GM21381 (cell line): ENCODE data around the gene PTPN9.
"Not testable (repeated sequence)": the region's sequence is repeated elsewhere in the genome, so short reads cannot be mapped to it uniquely, and the experiment has no call there.

ENCODE experiments used
- ATAC-seq: cut with Tn5 transposase; IDR thresholded peaks from one replicate; pipeline ENCODE4 v1.9.1; 2021; ENCODE audit warnings: mild to moderate bottlenecking, moderate library complexity; ENCODE audit not compliant: unreplicated experiment

The PTPN9 gene

DNA sequence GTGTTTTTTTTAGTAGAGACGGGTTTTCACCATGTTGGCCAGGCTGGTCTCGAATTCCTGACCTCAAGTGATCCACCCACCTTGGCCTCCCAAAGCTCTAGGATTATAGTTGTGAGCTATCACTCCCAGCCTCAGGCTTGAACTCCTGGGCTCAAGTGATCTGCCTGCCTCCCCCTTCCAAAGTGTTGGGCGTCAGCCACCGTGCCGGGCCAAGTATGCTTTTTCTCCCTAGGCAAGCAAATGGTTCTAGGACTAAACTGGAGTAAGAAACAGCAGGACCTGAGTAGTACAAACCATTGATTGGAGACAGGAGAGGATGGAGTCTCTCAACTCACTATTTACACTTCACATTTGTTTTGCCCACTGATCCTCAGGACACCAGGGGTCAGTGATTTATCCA, 4.6 kb upstream of the PTPN9 start:
- ATAC-seq: no peak

DNA sequence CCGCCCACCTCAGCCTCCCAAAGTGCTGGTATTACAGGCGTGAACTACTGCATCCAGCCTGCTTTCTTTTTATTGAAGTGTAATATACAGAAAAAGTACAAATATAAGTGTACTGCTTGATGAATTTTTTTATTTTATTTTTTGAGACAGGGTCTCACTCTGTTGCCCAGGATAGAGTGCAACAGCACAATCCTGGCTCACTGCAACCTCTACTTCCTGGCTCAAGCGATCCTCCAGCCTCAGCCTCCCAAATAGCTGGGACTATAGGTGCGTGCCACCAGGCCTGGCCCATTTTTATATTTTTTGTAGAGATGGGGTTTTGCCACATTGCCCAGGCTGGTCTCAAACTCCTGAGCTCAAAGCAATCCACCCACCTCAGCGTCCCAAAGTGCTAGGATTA, 3.8 kb upstream of the PTPN9 start:
- ATAC-seq: not testable (repeated sequence)

DNA sequence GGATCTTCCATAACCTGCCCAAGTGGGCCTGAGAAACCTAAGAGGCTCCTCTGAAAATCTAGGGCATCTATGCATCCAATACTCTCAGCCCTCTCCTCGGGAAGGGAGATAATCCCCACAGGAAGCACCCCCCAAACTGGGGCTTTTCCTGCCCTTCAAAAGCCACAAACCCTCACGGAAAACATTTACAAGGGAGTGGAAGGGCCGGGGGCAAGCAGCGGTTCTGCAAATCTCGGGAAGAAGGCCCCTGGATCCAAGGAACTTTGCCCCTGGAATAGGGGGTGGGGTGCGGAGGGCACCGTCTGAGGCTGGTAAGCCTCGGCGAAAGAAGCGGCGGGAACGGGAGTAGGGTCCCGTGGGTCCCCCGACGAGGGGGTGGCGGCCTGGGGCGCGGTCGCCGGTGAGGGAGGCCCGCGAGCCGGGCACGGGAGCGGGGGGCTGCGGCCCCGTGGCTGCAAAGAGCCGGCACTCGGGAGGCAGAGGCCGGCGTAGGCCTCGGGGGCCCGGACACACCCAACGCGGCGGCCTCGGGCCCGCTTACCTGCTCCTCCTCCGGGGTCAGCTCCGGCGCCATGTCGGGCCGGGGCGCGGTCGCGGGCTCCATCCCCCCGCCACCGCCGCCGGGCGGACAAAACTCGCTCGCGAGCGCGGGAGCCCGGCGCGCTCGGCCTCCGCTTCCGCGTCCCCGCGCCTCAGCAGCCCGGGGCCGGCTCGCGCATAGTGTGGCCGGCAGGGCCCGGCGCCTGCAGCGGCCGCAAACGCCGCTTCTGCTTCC, 755 bp downstream of the PTPN9 start:
- ATAC-seq: peak; percentile 40

DNA sequence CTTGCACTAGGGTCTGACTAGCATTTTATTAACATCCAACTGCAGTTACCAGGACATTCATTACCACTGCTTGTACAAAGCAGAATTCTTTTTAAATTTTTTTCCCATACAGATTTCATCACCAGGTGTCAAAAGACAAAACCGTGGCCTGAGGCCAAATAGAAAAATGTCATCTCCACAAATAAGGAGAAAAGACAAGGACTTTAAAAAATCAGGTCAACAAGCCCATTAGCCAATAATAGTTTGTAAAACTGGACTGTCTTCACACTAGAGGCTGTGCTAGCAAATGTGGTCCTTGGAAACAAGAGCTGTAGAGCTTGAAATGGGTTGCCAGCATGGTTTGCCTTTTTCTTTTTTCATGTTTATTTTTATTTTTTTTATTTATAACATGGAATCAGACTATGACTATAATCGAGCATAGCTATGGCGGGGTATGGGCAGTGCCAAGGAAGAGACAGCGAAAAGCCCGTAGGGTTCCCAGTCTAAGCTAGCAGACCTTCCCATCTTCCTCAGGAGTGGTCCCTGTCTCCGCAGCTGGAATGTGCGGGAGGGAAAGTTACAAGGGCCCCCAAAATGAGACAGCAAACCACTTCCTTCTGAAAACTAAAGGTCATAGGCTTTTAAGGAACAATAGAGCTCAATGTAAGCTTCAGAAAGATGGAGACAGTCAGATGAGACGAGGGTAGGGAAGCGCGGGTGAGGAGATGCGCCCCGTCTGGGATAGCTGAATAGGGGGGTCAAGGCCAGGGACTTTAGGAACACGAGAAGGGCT, 1.5 kb downstream of the PTPN9 start:
- no peak for ATAC-seq

DNA sequence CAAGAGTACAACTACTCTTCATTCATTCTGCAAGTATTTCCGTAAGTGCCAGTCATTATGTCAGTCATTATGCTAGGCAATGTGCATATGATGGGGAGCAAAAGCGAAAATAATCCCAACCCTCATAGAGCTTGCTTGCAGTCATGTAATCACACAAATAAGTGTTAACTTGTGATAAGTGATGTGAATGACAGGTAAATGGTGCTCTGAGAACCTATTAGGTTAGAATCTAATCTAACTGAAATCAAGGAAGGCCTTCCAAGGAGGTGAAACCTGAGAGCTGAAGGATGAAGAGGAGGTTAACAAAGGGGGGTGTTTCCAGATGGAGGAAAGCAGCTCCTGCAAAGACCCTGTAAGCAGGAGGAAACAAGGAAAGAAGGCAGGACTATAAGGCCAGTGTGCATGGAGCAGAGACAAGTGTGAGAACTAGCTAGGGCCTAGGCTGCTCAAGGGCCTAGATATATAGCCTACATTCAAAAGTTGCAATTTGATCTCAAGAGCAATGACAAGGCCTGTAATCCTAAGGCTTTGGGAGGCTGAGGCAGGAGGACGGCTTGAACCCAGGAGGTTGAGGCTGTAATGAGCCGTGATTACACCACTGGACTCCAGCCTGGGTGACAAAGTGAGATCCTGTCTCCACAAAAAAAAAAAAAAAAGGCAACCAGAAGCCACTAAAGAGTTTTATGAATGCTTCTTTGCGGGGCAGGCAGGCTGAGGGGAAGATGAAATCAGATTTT, 5.3 kb downstream of the PTPN9 start:
- ATAC-seq: no peak

DNA sequence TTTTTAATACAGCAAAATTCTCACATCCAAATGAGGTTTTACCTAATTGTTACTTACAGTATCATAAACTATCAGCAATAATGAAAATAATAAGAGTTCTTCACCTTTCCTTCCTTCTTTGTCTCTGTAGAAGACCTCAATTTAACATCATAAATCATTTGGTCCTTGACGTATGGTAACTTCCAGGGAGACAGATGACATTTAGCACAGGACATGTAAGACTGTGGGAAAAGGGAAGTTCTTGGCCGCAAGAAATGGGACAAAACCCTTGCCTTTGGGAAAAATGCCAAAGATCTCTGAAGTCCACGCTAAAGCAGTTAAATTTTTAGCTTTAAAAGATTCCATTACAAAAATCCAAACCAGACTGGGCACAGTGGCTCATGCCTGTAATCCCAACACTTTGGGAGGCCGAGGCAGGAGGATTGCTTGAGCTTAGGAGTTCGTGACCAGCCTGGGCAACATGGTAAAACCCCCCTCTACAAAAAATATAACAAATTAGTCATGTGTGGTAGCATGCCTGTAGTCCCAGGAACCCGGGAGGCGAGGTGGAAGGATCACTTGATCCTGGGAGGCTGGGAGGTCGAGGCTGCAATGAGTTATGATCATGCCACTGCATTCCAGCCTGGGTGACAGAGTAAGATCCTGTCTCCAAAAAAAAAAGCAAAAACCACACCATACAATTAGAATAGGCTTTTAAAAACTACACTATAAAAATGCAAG, 8.8 kb downstream of the PTPN9 start:
- no peak for ATAC-seq

DNA sequence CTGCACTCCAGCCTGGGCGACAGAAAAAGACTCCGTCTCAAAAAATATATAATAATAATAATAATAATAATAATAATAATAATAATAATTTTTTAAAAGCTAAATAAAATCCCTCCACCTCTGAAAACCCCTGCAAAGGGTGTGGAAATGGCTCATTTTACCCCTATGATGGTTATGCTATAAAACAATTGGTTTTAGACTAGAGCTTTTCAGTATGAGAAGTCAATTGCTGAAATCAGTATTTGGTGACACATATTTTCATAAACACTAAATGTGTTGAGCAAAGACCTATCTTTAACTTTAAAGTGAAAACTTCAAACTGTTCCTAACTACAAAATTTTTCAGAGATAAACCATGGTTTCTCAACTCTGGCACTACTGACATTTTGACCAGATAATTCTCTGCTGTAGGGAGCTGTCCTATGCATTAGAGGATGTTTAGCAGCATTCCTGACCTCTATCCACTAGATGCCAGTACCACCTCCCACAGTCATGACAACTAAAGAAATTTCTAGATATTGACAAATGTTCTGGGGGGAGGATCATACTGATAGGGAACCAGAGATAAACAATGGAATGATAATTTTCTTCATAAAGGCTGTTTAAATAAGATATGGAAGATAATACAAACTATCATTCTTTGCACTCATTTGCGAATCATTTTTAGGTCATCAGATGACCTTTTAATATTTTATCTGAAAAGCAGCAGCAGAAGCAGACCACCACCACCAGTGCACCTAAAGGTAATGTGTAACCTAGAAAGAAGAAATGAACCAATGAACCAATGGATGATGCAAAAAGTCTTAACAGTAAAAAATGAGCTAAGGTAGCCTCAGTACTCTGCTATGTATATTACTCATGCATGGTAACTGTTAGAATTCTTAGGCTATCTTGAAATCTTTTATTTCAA, 13.8 kb downstream of the PTPN9 start:
- no peak for ATAC-seq

DNA sequence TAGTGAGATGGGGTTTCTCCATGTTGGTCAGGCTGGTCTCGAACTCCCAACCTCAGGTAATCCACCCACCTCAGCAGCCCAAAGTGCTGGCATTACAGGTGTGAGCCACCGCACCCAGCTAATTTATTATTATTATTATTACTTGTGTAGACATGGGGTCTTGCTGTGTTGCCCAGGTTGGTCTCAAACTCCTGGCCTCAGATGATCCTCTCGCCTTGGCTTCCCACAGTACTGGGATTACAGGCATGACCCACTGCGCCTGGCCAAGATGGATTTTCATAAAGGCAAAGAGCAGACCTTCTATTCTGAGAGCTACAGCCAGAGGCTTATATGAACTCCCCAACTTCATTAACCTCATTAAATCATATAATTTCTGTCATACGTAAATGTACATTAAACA, 17.2 kb downstream of the PTPN9 start:
- ATAC-seq: no peak

DNA sequence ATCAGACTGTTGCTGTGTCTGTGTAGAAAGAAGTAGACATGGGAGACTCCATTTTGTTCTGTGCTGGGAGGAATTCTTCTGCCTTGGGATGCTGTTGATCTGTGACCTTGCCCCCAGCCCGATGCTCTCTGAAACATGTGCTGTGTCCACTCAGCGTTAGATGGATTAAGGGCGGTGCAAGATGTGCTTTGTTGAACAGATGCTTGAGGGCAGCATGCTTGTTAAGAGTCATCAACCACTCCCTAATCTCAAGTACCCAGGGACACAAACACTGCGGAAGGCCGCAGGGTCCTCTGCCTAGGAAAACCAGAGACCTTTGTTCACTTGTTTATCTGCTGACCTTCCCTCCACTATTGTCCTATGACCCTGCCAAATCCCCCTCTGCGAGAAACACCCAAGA, 19.8 kb downstream of the PTPN9 start:
- not testable (repeated sequence) for ATAC-seq

DNA sequence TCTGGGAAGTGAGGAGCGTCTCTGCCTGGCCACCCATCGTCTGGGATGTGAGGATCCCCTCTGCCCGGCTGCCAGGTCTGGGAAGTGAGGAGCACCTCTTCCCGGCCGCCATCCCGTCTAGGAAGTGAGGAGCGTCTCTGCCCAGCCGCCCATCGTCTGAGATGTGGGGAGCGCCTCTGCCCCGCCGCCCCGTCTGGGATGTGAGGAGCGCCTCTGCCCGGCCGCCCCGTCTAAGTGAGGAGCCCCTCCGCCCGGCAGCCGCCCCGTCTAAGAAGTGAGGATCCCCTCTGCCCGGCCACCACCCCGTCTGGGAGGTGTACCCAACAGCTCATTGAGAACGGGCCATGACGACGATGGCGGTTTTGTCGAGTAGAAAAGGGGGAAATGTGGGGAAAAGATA, 20.2 kb downstream of the PTPN9 start:
- not testable (repeated sequence) for ATAC-seq

DNA sequence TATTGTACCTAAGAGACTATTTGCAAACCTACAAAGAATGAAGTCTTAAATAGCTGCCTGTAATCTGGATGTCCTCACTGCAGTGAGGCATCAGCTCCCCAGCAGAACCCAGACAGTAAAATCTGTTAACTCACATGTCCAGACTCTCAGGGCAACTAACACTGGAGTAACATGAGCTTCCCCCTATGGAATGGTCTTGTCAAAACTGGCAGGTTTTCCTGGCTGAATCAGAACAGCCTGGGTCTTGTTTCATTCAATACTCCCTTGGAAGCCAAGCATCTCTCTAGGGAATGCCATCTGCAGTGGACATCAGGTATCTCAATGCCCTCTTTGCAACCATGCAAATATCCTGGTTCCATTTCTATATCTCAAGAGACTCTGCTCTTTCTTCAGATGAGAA, 24.4 kb downstream of the PTPN9 start:
- ATAC-seq: no peak

DNA sequence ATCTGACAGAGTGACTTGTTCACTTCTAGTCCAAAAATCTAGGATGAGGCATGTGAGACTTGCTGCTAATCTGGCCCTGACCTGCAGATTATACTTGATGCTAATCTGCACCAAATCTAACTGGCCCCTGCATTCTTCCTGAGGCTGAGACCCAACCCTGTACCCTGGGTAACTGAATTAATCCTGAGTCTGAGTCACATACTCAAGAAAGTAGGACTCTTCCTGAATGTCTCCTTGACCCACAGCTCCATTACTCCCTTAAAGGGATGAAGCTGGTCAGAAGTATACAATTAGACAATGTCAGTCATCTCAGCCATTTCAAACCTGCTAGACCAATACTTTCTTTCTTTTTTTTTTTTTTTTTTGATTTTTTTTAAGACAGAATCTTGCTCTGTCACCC, 25.5 kb downstream of the PTPN9 start:
- ATAC-seq: no peak

DNA sequence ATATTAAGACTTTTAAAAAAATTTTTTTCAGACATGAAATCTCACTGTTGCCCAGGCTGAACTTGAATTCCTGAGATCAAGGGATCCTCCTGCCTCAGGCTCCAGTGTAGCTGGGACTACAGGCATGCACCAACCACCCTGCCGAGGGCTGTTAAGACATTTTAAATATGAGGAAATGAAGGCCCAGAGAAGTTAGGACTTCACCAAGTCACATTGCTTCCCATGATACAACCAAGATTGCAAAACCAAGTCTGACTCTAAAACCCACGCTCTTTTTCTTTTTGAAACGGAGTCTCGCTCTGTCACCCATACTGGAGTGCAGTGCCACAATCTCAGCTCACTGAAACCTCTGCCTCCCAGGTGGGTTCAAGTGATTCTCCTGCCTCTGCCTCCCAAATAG, 28.0 kb downstream of the PTPN9 start:
- ATAC-seq: no peak

DNA sequence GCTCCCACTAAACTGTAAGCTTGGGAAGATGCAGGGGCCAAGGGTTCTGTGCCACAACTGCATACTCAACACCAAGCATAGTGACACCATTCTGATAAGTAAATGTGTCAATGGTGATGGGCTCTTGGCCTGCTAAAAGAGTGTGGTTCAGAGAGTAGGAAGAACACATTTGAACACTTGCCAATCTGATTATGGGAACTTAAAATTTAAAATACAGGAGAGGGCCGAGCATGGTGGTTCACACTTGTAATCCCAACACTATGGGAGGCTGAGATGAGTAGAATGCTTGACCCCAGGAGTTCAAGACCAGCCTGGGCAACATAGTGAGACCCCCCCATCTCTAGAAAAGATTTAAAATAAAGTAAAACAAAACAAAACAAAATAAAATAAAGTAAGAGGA, 34.1 kb downstream of the PTPN9 start:
- no peak for ATAC-seq

DNA sequence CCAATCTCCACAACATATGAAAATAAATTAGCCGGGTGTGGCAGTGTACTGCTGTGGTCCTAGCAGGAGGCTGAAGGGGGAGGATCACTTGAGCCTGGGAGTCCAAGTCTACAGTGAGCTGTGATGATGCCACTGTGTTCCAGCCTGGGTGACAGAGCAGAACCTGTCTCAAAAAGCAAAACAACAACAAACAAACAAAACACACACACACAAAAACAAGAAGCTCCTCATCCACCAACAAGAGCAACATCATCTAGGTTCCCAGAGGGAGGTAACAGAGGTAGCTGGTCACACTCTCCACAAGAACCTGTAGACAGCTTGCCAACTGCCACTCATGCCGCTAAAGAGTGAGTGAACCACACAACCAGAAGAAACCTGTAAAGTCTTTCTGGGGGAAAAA, 34.8 kb downstream of the PTPN9 start:
- ATAC-seq: no peak

DNA sequence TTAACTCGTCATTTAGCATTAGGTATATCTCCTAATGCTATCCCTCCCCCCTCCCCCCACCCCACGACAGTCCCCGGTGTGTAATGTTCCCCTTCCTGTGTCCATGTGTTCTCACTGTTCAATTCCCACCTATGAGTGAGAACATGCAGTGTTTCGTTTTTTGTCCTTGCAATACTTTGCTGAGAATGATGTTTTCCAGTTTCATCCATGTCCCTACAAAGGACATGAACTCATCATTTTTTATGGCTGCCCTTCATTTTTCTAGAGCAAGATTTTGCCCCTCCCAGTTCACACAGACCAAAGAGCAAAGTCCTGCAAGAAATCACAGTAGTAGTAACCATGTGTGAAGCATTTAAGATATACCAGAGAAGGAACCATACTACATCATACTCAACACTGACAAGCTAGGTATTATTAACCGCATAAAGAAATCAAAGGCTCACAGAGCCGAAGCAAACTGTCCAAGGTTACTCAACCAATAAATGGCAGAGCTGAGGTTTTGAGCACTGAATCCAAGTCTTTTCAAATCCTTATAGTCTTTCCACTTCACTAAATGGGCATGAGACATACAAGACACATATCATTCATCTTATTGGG, 36.1 kb downstream of the PTPN9 start:
- not testable (repeated sequence) for ATAC-seq

DNA sequence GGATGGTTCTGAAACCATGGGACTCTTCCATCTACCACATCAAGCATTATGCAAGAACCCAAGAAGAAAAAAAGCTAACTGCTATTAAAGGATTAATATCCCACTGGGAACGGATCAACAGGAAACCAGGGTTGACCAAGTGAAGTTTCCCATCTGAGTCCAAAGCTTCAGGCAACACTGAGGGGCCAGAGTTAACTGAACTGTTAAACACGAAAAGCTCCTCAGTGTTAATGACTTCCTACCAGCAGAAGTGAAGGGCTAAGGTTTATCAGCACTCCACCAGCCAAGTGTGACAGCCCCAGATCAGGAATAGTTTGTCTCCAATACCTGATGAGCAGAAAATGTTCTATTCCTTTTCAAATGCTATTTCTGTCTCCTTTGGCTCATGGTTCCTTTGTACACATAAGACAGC, 36.7 kb downstream of the PTPN9 start:
- no peak for ATAC-seq

DNA sequence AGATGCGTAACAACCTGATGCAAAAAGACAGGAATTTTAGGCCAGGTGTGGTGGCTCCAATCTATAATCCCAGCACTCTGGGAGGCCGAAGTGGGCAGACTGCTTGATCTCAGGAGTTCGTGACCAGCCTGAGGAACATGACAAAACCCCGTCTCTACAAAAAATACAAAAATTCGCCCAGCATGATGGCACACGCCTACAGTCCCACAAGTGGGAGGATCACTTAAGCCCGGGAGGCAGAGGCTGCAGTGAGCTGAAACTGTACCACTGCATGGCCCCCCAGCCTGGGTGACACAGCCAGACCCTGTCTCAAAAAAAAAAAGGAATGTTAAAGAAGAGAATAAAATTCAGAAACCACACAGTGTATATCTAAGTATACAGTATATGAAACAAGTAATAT, 40.7 kb downstream of the PTPN9 start:
- no peak for ATAC-seq

DNA sequence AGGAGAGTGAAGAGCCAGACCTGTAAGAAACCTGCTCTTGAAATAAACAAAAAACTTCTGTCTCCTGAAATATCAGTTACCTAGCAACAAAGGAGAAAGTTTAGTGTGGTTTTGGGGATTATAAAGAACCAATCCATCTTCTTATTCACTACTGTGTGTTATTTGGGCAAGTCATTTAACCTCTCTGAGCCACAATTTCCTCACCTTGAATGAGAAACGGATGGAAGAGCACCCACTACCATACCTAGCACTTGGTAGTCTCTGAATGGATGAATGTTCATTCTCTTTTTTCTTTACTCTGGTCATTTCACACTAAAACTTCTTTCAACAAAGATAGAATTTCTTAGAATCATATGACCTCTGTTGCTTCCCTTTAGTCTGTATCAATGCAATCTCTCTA, 45.2 kb downstream of the PTPN9 start:
- ATAC-seq: no peak
